Mesendoderm (in vitro differentiated cells): ENCODE measurements around the gene PRSS2.
"Not testable (repeated sequence)": the region's sequence is repeated elsewhere in the genome, so short reads cannot be mapped to it uniquely, and the experiment has no call there.

Source experiments
- DNase-seq: peaks from one replicate; pipeline ENCODE4 v3.0.0; 2013
- H2AK5ac ChIP-seq: 2 replicates; pipeline ENCODE4 v1.6.1; 2013; ENCODE audit warnings: low read length, inconsistent platforms
- H2BK120ac ChIP-seq: 2 replicates; pipeline ENCODE4 v1.6.1; 2013; ENCODE audit warnings: low read depth, mild to moderate bottlenecking, low read length, moderate library complexity, mixed read lengths
- H2BK15ac ChIP-seq: replicated peaks from 2 replicates; pipeline ENCODE4 v1.6.1; 2013; ENCODE audit warnings: low read depth, mild to moderate bottlenecking, moderate library complexity
- H2BK5ac ChIP-seq: 2 replicates; pipeline ENCODE4 v1.6.1; 2013; ENCODE audit warnings: low read length, inconsistent platforms
- H3K18ac ChIP-seq: 2 replicates; pipeline ENCODE4 v1.6.1; 2013; ENCODE audit warnings: mild to moderate bottlenecking, low read length, mixed read lengths
- H3K23ac ChIP-seq: one replicate; pipeline ENCODE4 v1.6.1; 2013; ENCODE audit warnings: low read length
- H3K27ac ChIP-seq: 2 replicates; pipeline ENCODE4 v1.5.1; 2013; ENCODE audit warnings: low read depth, mild to moderate bottlenecking, inconsistent platforms, low read length, moderate library complexity
- H3K27me3 ChIP-seq: 2 replicates; pipeline ENCODE4 v1.6.1; 2013; ENCODE audit warnings: low read length, control low read depth, mild to moderate bottlenecking, inconsistent platforms; ENCODE audit not compliant: insufficient read depth, poor library complexity
- H3K36me3 ChIP-seq: 2 replicates; pipeline ENCODE4 v1.6.1; 2013; ENCODE audit warnings: low read length, inconsistent platforms; ENCODE audit not compliant: control insufficient read depth, insufficient read depth
- H3K4ac ChIP-seq: one replicate; pipeline ENCODE4 v1.6.1; 2013; ENCODE audit warnings: low read depth, mild to moderate bottlenecking, low read length, moderate library complexity
- H3K4me1 ChIP-seq: 2 replicates; pipeline ENCODE4 v1.6.1; 2013; ENCODE audit warnings: low read depth, low read length, inconsistent platforms; ENCODE audit not compliant: control insufficient read depth
- H3K4me2 ChIP-seq: 2 replicates; pipeline ENCODE4 v1.6.1; 2013; ENCODE audit warnings: low read length
- H3K4me3 ChIP-seq: 2 replicates; pipeline ENCODE4 v1.5.1; 2013; ENCODE audit warnings: mild to moderate bottlenecking, low read length
- H3K56ac ChIP-seq: one replicate; pipeline ENCODE4 v1.6.1; 2013; ENCODE audit warnings: low read length
- H3K79me1 ChIP-seq: 2 replicates; pipeline ENCODE4 v1.6.1; 2013; ENCODE audit warnings: low read length, inconsistent platforms
- H3K79me2 ChIP-seq: 2 replicates; pipeline ENCODE4 v1.6.1; 2013; ENCODE audit warnings: mild to moderate bottlenecking, low read length; ENCODE audit not compliant: control insufficient read depth, insufficient read depth
- H3K9ac ChIP-seq: 2 replicates; pipeline ENCODE4 v1.6.1; 2013; ENCODE audit warnings: low read length, inconsistent platforms
- H4K5ac ChIP-seq: one replicate; pipeline ENCODE4 v1.6.1; 2013; ENCODE audit warnings: low read length
- H4K8ac ChIP-seq: one replicate; pipeline ENCODE4 v1.6.1; 2013; ENCODE audit warnings: low read depth, mild to moderate bottlenecking, control low read depth, low read length, moderate library complexity
- WGBS: extraction: QIAGEN DNeasy Blood & Tissue Kit; methylation state at CpG from one replicate; pipeline ENCODE4 v1.1.7; 2013; ENCODE audit warnings: low lambda C conversion rate, missing lambda C conversion rate; ENCODE audit not compliant: insufficient coverage; ENCODE audit errors: extremely low coverage; 5-methylcytosine and 5-hydroxymethylcytosine counted together

The PRSS2 gene

GRCh38 chr7:142749218-142749993, 21.4 kb upstream of the PRSS2 start, which contains the start of gene PRSS1:
Gene PRSS1, plus strand, starts transcription at chr7:142749472. Its CDS starts 13 bp downstream, at chr7:142749485.
- H4K5ac ChIP-seq = no peak within 1 kb of the TSS
- no peaks in the 10 kb centered on the region for H3K36me3 ChIP-seq
- H3K9ac ChIP-seq = no peak within 1 kb of the TSS
- peak within 1 kb of the TSS; percentile 17 for H3K27ac ChIP-seq
- H3K4me2 ChIP-seq = no peak within 1 kb of the TSS
- peak within 1 kb of the TSS; percentile 53 for H3K56ac ChIP-seq
- no peaks in the 10 kb centered on the region for H3K27me3 ChIP-seq
- H3K4ac ChIP-seq = no peak within 1 kb of the TSS
- H2BK120ac ChIP-seq = no peak within 1 kb of the TSS
- peak within 1 kb of the TSS; percentile 7 for H2BK5ac ChIP-seq
- H3K79me1 ChIP-seq = no peaks in the 10 kb centered on the region
- H3K4me1 ChIP-seq = peaks cover 8% of the 10 kb centered on the region
- WGBS = no CpG with 5 or more reads among the region's 11 CpGs
- H3K79me2 ChIP-seq = no peaks in the 10 kb centered on the region
- no peak within 1 kb of the TSS for H3K4me3 ChIP-seq
- H2BK15ac ChIP-seq = no peak within 1 kb of the TSS
- no peak within 1 kb of the TSS for H3K18ac ChIP-seq
- peak within 1 kb of the TSS; percentile 56 for H2AK5ac ChIP-seq
- DNase-seq = peak; percentile 81
- H4K8ac ChIP-seq = no peak within 1 kb of the TSS
- H3K23ac ChIP-seq = no peak within 1 kb of the TSS

DNA sequence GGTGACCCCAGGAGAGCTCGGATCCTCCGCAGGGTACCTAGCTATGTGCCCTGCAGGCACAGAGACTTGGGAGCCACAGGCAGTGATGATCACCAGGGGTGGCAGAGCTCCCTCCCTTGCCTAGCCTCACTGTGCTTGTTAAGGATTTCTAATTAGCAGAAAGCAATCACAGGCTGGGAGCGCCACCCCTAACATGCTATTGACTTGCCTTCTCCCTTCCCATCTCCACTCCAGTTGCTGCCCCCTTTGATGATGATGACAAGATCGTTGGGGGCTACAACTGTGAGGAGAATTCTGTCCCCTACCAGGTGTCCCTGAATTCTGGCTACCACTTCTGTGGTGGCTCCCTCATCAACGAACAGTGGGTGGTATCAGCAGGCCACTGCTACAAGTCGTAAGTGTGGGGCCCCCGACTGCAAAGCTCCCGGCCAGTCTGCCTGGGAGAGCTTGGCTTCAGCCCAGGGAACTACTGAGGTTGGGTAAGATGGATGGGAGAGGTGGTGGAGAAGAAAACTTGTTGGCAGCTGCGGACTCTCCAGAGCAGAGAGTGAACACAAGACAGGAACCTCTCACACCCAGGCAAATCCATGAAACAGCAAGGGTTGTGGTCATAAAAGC, 20.3 kb upstream of the PRSS2 start:
- H4K8ac ChIP-seq = no peak overlapping the region
- H3K4ac ChIP-seq = no peak overlapping the region
- no peaks in the 10 kb centered on the region for H3K27me3 ChIP-seq
- no peak overlapping the region for H3K23ac ChIP-seq
- H4K5ac ChIP-seq = no peak overlapping the region
- H2AK5ac ChIP-seq = no peak overlapping the region
- no CpG with 5 or more reads among the region's 9 CpGs for WGBS
- H3K27ac ChIP-seq = no peak overlapping the region
- H2BK120ac ChIP-seq = no peak overlapping the region
- H3K36me3 ChIP-seq = no peaks in the 10 kb centered on the region
- H3K79me1 ChIP-seq = no peaks in the 10 kb centered on the region
- no peak overlapping the region for H2BK15ac ChIP-seq
- H3K9ac ChIP-seq = no peak overlapping the region
- no peak overlapping the region for H3K4me3 ChIP-seq
- H3K56ac ChIP-seq = no peak overlapping the region
- H3K4me2 ChIP-seq = no peak overlapping the region
- no peak overlapping the region for H2BK5ac ChIP-seq
- DNase-seq = no peak
- peaks cover 8% of the 10 kb centered on the region for H3K4me1 ChIP-seq
- no peaks in the 10 kb centered on the region for H3K79me2 ChIP-seq
- no peak overlapping the region for H3K18ac ChIP-seq

- DNase-seq, H2BK5ac ChIP-seq, H3K23ac ChIP-seq, H3K36me3 ChIP-seq, H4K8ac ChIP-seq, H3K9ac ChIP-seq, H3K79me2 ChIP-seq, H3K4me3 ChIP-seq, H3K27me3 ChIP-seq, H3K56ac ChIP-seq, H4K5ac ChIP-seq, H2BK120ac ChIP-seq, H2BK15ac ChIP-seq, H3K79me1 ChIP-seq, H2AK5ac ChIP-seq, H3K27ac ChIP-seq, H3K18ac ChIP-seq, H3K4me2 ChIP-seq, H3K4me1 ChIP-seq, H3K4ac ChIP-seq: not testable (repeated sequence)
- WGBS = no CpG with 5 or more reads among the region's 14 CpGs
Observed at GRCh38 chr7:142751526-142752175, 19.1 kb upstream of the PRSS2 start.

DNA sequence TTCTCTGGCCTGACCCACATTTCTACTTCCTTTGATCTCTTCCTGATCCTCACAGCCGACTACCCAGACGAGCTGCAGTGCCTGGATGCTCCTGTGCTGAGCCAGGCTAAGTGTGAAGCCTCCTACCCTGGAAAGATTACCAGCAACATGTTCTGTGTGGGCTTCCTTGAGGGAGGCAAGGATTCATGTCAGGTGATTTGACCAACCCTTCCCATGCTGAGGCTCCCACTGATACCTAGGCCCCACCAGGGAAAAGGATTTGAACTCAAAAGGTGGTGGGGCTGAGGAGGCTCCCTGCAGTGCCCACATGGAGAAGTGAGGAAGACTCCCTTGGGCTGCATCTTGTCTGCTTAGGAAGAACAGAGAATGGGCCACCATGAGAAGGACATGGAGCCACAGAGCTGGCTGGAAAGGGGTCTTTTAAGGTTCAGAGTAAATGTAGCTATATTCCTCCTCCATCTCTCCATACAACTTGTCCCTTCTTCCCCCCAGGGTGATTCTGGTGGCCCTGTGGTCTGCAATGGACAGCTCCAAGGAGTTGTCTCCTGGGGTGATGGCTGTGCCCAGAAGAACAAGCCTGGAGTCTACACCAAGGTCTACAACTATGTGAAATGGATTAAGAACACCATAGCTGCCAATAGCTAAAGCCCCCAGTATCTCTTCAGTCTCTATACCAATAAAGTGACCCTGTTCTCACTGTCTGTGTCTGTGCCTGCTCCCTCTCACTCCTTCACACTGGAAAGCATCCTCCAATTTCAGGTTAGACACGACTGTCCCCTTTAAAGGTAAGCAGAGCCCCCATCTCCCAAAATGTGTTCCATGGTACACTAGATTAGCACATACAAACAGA, 18.2 kb upstream of the PRSS2 start:
- Histone ChIP-seq H3K23ac (no peak overlapping the region), H4K5ac (no peak overlapping the region), H3K4me1 (peaks cover 8% of the 10 kb centered on the region), H2AK5ac (no peak overlapping the region), H3K4me3 (no peak overlapping the region), H3K4ac (no peak overlapping the region), H3K56ac (no peak overlapping the region), H2BK120ac (no peak overlapping the region), H3K79me1 (no peaks in the 10 kb centered on the region), H3K4me2 (no peak overlapping the region), H3K18ac (no peak overlapping the region), H3K79me2 (no peaks in the 10 kb centered on the region), H2BK5ac (no peak overlapping the region), H3K36me3 (no peaks in the 10 kb centered on the region), H4K8ac (no peak overlapping the region), H3K27ac (no peak overlapping the region), H3K9ac (no peak overlapping the region), H3K27me3 (no peaks in the 10 kb centered on the region), H2BK15ac (no peak overlapping the region)
- no peak for DNase-seq
- WGBS = no CpG with 5 or more reads among the region's 3 CpGs

- Histone ChIP-seq H2BK120ac (no peak overlapping the region), H2BK5ac (no peak overlapping the region), H2AK5ac (no peak overlapping the region), H3K23ac (no peak overlapping the region), H3K4me2 (no peak overlapping the region), H3K4me1 (peaks cover 8% of the 10 kb centered on the region), H3K4me3 (no peak overlapping the region), H3K56ac (no peak overlapping the region), H3K4ac (no peak overlapping the region), H3K79me1 (no peaks in the 10 kb centered on the region), H2BK15ac (no peak overlapping the region), H3K27me3 (no peaks in the 10 kb centered on the region), H3K36me3 (no peaks in the 10 kb centered on the region), H4K8ac (no peak overlapping the region), H3K18ac (no peak overlapping the region), H3K79me2 (no peaks in the 10 kb centered on the region), H3K9ac (no peak overlapping the region), H4K5ac (no peak overlapping the region), H3K27ac (no peak overlapping the region)
- DNase-seq = no peak
- no CpG with 5 or more reads among the region's 8 CpGs for WGBS
Observed at GRCh38 chr7:142753366-142753765, 17.4 kb upstream of the PRSS2 start.
